Endothelial cell of umbilical vein (primary cell): ENCODE measurements around the gene SPATS2L. TPM values are rescaled to one million over a fixed set of nuclear protein-coding genes. Genes with fewer than 3 reads are reported as not detected.

Experiments
- BruUV-seq: library from RNA; stranded (reverse); fragments of 400-500 nt; replicated peaks from 2 replicates; lab custom pipeline; 2021; lab: Mats Ljungman, UMichigan
- CTCF ChIA-PET: fragments of 300-600, 350-600 bp; sonication (Branson Sonifier 250); formaldehyde crosslinking; loops from one replicate; lab custom pipeline; 2021; ENCODE audit warnings: antibody characterized with exemption, inconsistent platforms; lab: Charles Lee
- POLR2A ChIA-PET: fragments of 300-600, 350-600 bp; sonication (Branson Sonifier 250); formaldehyde crosslinking; loops from one replicate; lab custom pipeline; 2021; ENCODE audit warnings: antibody characterized with exemption, inconsistent platforms; lab: Charles Lee
- DNase-seq: peaks from one replicate; pipeline ENCODE4 v3.0.0-alpha.2; 2011; ENCODE audit warnings: low read depth, low spot score
- FAIRE-seq: peaks from 2 replicates; lab custom pipeline; 2011; peaks lifted over from hg19 to GRCh38; lab: Jason Lieb, UNC
- H2AFZ ChIP-seq: 2 replicates; pipeline ENCODE4 v1.6.0; 2012; ENCODE audit warnings: low read depth, low read length, control low read depth, inconsistent platforms
- H3K27ac ChIP-seq: 2 replicates; pipeline ENCODE4 v1.5.1; 2011; ENCODE audit warnings: low read depth, mild to moderate bottlenecking, control low read depth, low read length, moderate library complexity; ENCODE audit not compliant: insufficient read depth
- H3K27me3 ChIP-seq, 2 experiments: 2 replicates each; pipeline versions ENCODE4 v1.6.0 to v1.6.1; 2011; ENCODE audit warnings: low read length in 2 of 2, mixed read lengths in 1 of 2; ENCODE audit not compliant: control insufficient read depth in 2 of 2, insufficient read depth in 2 of 2
- H3K36me3 ChIP-seq, 2 experiments: 2 replicates in 1 of 2; 3 replicates in 1 of 2; pipeline ENCODE4 v1.5.1; 2011; ENCODE audit warnings: low read length in 2 of 2, mild to moderate bottlenecking in 1 of 2, moderate library complexity in 1 of 2; ENCODE audit not compliant: control insufficient read depth in 2 of 2, insufficient read depth in 2 of 2; ENCODE audit errors: extremely low read depth in 1 of 2
- H3K4me1 ChIP-seq: 3 replicates; pipeline ENCODE4 v1.5.1; 2011; ENCODE audit warnings: mild to moderate bottlenecking, low read length; ENCODE audit not compliant: control insufficient read depth, insufficient read depth; ENCODE audit errors: extremely low read depth
- H3K4me2 ChIP-seq: 2 replicates; pipeline ENCODE4 v1.6.1; 2011; ENCODE audit warnings: low read length, control low read depth, mixed read lengths; ENCODE audit not compliant: insufficient read depth
- H3K4me3 ChIP-seq, 3 experiments: fragments of 200-600 bp in 1 of 3; sonication (generic), shearing (Covaris generic) in 1 of 3; replicated peaks in 1 of 3; 2 replicates each; pipeline ENCODE4 v1.5.1; 2011 to 2016; ENCODE audit warnings: control low read depth in 3 of 3, low read length in 3 of 3, mild to moderate bottlenecking in 2 of 3, inconsistent platforms in 1 of 3, low read depth in 1 of 3, moderate library complexity in 1 of 3; ENCODE audit not compliant: insufficient read depth in 1 of 3
- H3K79me2 ChIP-seq: 2 replicates; pipeline ENCODE4 v1.6.0; 2012; ENCODE audit warnings: low read length, inconsistent platforms; ENCODE audit not compliant: control insufficient read depth, insufficient read depth
- H3K9ac ChIP-seq: replicated peaks from 2 replicates; pipeline ENCODE3; 2011; ENCODE audit warnings: low read length, control low read depth; ENCODE audit not compliant: insufficient read depth; ENCODE audit errors: extremely low read depth
- H3K9me1 ChIP-seq: replicated peaks from 3 replicates; pipeline ENCODE4 v1.6.0; 2011; ENCODE audit warnings: mild to moderate bottlenecking, low read length; ENCODE audit not compliant: control insufficient read depth, insufficient read depth; ENCODE audit errors: extremely low read depth
- H3K9me3 ChIP-seq: replicated peaks from 2 replicates; pipeline ENCODE4 v1.5.1; 2012; ENCODE audit warnings: low read length, inconsistent platforms; ENCODE audit not compliant: control insufficient read depth, insufficient read depth
- H4K20me1 ChIP-seq: replicated peaks from 2 replicates; pipeline ENCODE3; 2011; ENCODE audit warnings: mild to moderate bottlenecking, low read length; ENCODE audit not compliant: control insufficient read depth, insufficient read depth; ENCODE audit errors: extremely low read depth
- EZH2 ChIP-seq: IDR thresholded peaks from 2 replicates; pipeline ENCODE4 v1.6.1; 2012; ENCODE audit warnings: borderline replicate concordance, low read depth, mild to moderate bottlenecking, moderate library complexity, low read length, inconsistent platforms; ENCODE audit not compliant: severe bottlenecking
- FOS ChIP-seq: IDR thresholded peaks from 2 replicates; pipeline ENCODE4 v1.6.1; 2011; ENCODE audit warnings: mild to moderate bottlenecking, low read length, moderate library complexity, borderline replicate concordance; ENCODE audit not compliant: insufficient read depth
- GATA2 ChIP-seq: IDR thresholded peaks from 2 replicates; pipeline ENCODE4 v1.7.0; 2011; ENCODE audit warnings: low read depth, mild to moderate bottlenecking, moderate library complexity, mixed read lengths, low read length; ENCODE audit not compliant: insufficient read length, insufficient read depth
- JUN ChIP-seq: IDR thresholded peaks from 2 replicates; pipeline ENCODE4 v1.6.1; 2011; ENCODE audit warnings: borderline replicate concordance, low read depth; ENCODE audit not compliant: insufficient read length, insufficient read depth
- MYC ChIP-seq: IDR thresholded peaks from one replicate; pipeline ENCODE4 v1.6.1; 2011; ENCODE audit warnings: mild to moderate bottlenecking, low read depth, low read length
- POLR2AphosphoS5 ChIP-seq: IDR thresholded peaks from 2 replicates; pipeline ENCODE4 v1.6.1; 2012; ENCODE audit warnings: low read depth, mild to moderate bottlenecking, control low read depth, low read length, moderate library complexity; ENCODE audit not compliant: insufficient read depth
- dilution Hi-C: fragments of 300-500 bp; cut with MboI; formaldehyde crosslinking; loops from one replicate; pipeline ENCODE4 v1.15.0; 2019; ENCODE audit warnings: low sequenced_read_pairs; ENCODE audit not compliant: extremely low pct_ligation_motif_present
- intact Hi-C: fragments of 100-400 bp; cut with micrococcal nuclease; formaldehyde crosslinking; loops from one replicate; pipeline ENCODE4 v1.10.0; 2022
- polyA plus RNA-seq, 4 experiments: library from polyadenylated mRNA; depleted of rRNA in 3 of 4; stranded (reverse) in 3 of 4; unstranded in 1 of 4; fragments of >200 nt; gene quantifications; 2 replicates each; pipeline versions ENCODE4 v1.2.1 to v1.2.3, GENCODE V29; 2011 to 2012; ENCODE audit warnings: missing spikeins in 1 of 4
- total RNA-seq: library from RNA; stranded (reverse); gene quantifications from 2 replicates; pipeline ENCODE4 v1.2.3, GENCODE V29; 2021

Gene SPATS2L
- total and polyA plus RNA-seq, 2 donors (not counting 3 experiments of a cell fraction or from before 2014, with no cell fraction given), result 29.1 to 72.9 TPM

- DNase-seq, result no peak
- FAIRE-seq, result no peak
- intact Hi-C loops (no loop called here), dilution Hi-C loops (no loop called here)
- Histone ChIP-seq H3K4me1 (no peaks in the 10 kb centered on the region), H3K79me2 (no peaks in the 10 kb centered on the region), H3K9me1 (no peaks in the 10 kb centered on the region), H3K27ac (no peak overlapping the region), H4K20me1 (no peaks in the 10 kb centered on the region), H3K27me3 (peaks cover 11 to 12% of the 10 kb centered on the region in 2 experiments), H3K9ac (no peak overlapping the region), H3K36me3 (no peaks in the 10 kb centered on the region), H3K4me2 (no peak overlapping the region), H3K4me3 (no peak overlapping the region), H3K9me3 (no peaks in the 10 kb centered on the region), H2AFZ (no peak overlapping the region)
- ChIA-PET CTCF (no interaction called here), POLR2A (no interaction called here)
- BruUV-seq, result no TSS peak
- no peak for TF ChIP-seq POLR2AphosphoS5
- TF ChIP-seq JUN, result no peak
- TF ChIP-seq MYC, result no peak
- no peak for TF ChIP-seq GATA2
Measured at GRCh38 chr2:200278694-200279316, 27.7 kb upstream of the SPATS2L start.

- Histone ChIP-seq H3K36me3 (no peaks in the 10 kb centered on the region), H3K9me1 (no peaks in the 10 kb centered on the region), H3K27ac (no peak overlapping the region), H3K79me2 (no peaks in the 10 kb centered on the region), H4K20me1 (no peaks in the 10 kb centered on the region), H3K27me3 (peaks cover 14 to 18% of the 10 kb centered on the region in 2 experiments), H3K9me3 (no peaks in the 10 kb centered on the region), H3K4me3 (no peak overlapping the region), H3K4me2 (no peak overlapping the region), H3K9ac (no peak overlapping the region), H3K4me1 (no peaks in the 10 kb centered on the region), H2AFZ (no peak overlapping the region)
- DNase-seq (no peak), FAIRE-seq (no peak)
- BruUV-seq, result no TSS peak
- POLR2A ChIA-PET, result no interaction called here
- TF ChIP-seq EZH2, result no peak
- no peak for TF ChIP-seq FOS
- dilution Hi-C loops, result no loop called here
- CTCF ChIA-PET, result no interaction called here
- intact Hi-C loops, result no loop called here
Measured at GRCh38 chr2:200279857-200280256, 26.6 kb upstream of the SPATS2L start.
